Stimulated activated CD8-positive, alpha-beta memory T cell treated with anti-CD3 and anti-CD28 coated beads, Interleukin-7, amount 100 ng/mL, for 48 hours (primary cell): ENCODE measurements around the gene TBC1D3B.
"Not testable (repeated sequence)": the region's sequence is repeated elsewhere in the genome, so short reads cannot be mapped to it uniquely, and the experiment has no call there.

Experiments used
- DNase-seq, 2 donors: peaks; one replicate each; pipeline ENCODE4 v3.0.0-alpha.2; 2020; ENCODE audit warnings: low read depth in 1 of 2; ENCODE audit errors: extremely low read depth in 1 of 2

TBC1D3B gene

DNA sequence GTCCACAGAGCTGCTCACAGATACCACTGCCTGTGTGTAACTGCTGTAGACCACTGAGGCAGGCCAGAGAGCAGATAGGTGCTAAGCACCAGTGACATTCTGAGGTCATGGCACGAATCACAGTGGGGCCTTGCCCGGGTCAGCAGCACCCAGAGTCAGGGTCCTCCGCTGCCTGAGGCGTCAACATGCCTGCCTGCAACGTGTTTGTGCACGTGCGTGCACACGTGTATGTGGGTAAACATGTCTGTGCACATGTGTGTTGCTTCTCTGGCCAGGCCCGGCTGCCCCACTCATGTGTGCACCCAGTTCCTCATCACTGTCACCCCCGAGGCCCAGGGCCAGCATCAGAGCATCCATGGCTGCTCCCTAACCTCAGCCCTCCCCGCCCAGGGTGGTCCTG, at the start of gene TBC1D3B:
Gene TBC1D3B (minus strand): TSS at position 101 of the 400 bp plus-strand sequence. CDS start 1,586 bp downstream, outside the sequence.
- not testable (repeated sequence) for DNase-seq

GRCh38 chr17:36222967-36223366, 46.5 kb upstream of the TBC1D3B start:
- not testable (repeated sequence) for DNase-seq

DNA sequence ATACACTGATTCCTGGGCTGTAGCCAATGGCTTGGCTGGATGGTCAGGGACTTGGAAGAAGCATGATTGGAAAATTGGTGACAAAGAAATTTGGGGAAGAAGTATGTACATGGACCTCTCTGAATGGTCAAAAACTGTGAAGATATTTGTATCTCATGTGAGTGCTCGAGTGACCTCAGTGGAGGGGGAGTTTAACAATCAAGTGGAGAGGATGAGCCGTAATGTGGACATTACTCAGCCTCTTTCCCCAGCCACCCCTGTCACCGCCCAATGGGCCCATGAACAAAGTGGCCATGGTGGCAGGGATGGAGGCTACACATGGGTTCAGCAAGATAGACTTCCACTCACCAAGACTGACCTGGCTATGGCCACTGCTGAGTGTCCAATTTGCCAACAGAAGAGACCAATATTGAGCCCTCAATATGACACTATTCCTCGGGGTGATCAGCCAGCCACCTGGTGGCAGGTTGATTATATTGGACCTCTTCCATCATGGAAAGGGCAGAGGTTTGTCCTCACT, 45.2 kb upstream of the TBC1D3B start:
- DNase-seq, result not testable (repeated sequence)

- DNase-seq, result not testable (repeated sequence)
Measured at GRCh38 chr17:36220737-36221580, 44.5 kb upstream of the TBC1D3B start.

- not testable (repeated sequence) for DNase-seq
Measured at GRCh38 chr17:36219556-36219955, 43.1 kb upstream of the TBC1D3B start.

DNA sequence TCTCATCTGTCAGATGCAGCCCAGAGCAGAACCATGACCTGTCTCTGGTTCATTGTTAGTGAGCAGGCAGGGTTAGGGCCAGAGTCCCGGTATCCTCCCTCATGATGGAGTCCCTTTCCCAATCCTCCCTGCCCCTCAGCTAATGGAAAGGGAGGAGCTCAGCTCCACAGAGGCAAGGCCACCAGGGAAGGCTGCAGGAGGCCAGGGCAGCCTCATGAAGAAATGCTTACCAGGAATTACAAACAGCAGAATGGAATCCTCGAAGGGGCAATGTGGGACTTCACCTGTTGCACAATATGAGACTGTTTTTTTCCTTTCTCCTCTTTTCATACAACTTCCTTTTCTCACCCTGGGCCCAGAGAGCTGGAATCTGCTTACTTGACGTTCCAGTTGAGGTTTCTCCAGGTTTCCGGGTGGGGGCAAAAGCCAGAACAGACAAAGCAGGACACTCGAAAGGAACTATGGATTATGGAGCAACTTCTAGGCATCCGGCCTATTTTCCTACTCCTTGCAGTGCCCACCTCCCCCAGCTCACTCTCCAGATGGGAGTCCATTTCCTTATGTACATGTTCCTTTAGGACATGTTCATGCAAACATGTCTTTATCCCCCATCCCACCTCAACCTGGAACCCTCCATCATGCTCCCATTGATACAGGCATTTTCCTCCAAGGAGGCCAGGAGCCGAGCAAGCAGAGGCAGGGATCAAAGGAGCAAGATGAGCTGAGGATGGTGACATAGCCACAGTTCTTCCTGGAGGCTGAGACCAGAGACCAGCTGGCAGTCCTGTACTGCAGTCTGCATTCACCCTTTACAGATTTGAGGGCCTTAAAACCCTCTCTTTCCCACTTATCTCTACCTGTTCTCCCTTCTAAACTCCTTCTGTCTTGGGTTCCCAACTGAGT, 39.2 kb upstream of the TBC1D3B start:
- not testable (repeated sequence) for DNase-seq

DNA sequence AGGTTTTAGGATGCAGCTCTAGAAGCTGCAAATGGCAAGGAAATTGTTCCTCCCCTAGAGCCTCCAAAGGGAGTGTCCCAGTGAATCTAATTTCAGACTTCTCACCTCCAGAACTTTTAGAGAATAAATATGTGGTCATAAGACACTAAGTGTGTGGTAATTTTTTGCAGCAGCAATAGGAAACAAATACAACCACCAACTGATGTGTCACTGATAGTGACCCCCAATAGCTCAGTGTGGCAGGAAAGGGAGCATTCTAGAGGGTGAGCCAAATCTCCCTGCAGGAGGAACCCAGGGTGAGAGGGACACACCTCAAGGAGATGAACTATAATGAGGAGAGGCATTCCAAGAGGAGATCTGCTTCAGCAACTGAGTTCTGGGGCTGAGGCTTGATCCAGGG, 38.5 kb upstream of the TBC1D3B start:
- DNase-seq, result no peak

- no peak for DNase-seq
Measured at GRCh38 chr17:36213695-36214094, 37.3 kb upstream of the TBC1D3B start.

- DNase-seq, result no peak
Measured at GRCh38 chr17:36212966-36213365, 36.5 kb upstream of the TBC1D3B start.

- no peak for DNase-seq
Measured at GRCh38 chr17:36212272-36212605, 35.8 kb upstream of the TBC1D3B start.

DNA sequence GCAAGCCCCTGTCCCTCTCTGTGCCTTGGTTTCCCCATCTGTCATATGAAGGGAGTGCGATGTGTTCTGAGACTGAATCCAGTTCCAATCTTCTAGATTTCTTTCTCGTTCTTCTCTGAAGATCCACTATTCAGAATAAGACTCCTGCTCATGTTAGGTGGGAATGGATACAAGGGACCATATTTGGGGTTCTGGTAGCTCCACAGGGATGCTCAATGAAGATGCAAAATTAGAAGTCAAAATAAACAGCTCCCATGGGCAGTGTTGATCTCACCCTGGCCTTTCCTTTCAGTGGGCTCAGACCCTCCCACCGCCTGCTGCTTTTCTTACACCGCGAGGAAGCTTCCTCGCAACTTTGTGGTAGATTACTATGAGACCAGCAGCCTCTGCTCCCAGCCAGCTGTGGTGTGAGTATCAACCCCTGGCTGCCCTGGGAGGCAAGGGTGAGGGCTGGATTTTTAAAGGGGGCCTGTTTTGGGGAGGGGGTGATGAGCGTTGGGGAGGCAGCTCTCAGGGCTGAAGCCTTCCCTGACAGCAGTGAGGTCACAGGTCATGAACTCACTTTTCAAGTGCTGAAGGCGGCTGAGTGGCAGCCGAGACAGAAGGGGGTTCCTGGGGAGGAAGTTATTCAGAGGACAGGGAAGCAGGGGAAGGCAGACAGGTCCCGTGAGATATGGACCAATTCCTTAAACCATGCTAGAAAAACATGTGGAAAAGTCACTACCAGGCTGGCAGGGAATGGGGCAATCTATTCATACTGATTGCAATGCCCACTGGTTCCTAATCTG, 35.2 kb upstream of the TBC1D3B start:
- not testable (repeated sequence) for DNase-seq

DNA sequence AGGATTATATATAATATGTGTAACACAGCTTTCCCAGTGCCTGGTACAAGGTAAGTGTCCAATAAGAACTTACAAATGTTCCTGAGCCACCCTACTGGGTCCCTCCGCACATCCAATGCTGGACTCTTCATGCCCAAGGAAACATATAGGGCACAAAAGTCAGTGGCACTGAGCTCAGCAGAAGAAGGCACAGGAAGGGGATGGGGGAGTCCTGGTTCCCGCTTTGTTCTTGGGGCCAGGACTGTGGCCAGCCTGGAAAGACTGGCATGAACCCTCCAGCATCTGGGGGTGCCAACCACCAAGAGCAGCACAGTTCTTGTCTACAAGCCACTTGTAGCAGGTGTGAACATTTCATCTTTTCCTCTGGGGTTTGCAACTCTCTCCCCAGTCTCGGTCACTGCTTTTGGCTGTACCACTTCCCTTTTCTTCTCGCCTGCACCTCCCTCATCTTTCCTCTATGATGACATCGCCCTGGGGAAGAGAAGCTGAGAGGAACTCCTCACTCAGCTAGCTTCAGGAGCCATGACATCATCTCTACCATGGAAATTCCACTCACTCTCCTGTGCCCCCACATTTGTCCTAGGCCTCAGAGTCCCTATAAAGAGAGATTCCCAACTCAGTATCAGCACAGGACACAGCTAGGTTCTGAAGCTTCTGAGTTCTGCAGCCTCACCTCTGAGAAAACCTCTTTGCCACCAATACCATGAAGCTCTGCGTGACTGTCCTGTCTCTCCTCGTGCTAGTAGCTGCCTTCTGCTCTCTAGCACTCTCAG, 34.2 kb upstream of the TBC1D3B start, which contains the start of gene CCL4L2:
Gene CCL4L2 (plus strand): TSS at position 625 of the 773 bp plus-strand sequence.
- DNase-seq, result not testable (repeated sequence)

- no peak for DNase-seq
Measured at GRCh38 chr17:36209575-36209974, 33.1 kb upstream of the TBC1D3B start.

- DNase-seq, result not testable (repeated sequence)
Measured at GRCh38 chr17:36207383-36207782, 30.9 kb upstream of the TBC1D3B start.

- not testable (repeated sequence) for DNase-seq
Measured at GRCh38 chr17:36206486-36206821, 30.0 kb upstream of the TBC1D3B start.

DNA sequence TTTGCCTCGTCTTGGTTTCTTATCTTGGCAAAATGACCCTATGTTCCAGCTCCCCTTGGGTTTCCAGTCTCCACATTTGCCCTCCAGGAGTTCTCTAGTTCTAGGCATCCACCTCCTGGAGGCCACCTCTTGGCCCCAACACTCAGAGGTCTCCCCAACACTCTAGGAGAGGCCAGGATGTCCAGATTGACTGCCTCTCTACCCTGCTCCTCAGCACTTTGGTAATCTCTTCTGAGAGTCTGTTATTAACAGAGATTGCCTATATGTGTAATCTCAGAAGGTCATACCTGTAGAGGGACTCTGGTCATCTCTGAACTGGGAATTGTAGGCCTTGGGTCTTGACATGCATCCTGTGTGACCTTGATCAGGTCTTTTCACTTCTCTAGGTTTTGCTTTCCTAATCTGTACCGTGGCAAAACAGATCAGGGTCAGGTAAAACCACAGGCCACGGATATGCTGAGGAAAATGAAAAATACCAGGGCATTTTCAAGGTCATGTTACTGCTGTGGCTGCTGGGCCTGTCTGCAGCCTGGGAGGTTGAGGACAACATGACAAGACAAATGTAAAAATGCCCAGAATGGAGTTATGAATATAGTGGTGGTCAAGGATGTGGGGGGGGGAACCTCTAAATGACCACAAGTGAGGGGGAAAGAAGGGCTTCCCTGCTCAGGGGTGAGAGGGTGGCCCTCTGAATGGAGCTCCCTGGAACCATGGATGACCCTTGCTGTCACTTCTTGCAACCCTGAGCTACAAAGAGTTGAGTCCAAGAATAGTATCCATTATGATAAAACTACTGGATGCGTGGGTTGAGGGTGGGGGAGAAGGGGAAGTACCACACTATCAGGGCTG, 29.4 kb upstream of the TBC1D3B start:
- no peak for DNase-seq

GRCh38 chr17:36204724-36205500, 28.5 kb upstream of the TBC1D3B start:
- DNase-seq, result no peak

DNA sequence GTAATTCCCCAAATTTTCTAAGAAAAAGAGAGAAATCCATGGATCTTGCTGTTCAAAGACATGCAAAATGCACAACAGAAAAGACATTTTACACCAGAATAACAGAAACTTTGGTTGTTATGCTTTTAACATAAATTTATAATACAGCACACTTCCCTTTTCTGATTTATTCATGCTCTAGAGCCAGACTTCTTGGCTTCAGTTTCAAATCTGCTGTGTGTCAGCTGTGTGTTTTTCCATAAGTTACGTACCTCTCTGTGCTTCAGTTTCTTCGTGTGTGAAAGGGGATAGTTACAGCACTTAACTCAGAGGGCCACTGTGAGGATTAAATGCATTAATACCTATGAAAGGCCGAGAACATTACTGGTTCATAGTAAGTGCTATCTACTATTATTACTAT, 26.9 kb upstream of the TBC1D3B start:
- DNase-seq, result no peak
